AG04450 (cell line): ENCODE results near the gene GPR148. TPM values are rescaled to one million over a fixed set of nuclear protein-coding genes. Genes with fewer than 3 reads are reported as not detected.

ENCODE experiments used
- CTCF ChIA-PET: fragments of 300-600, 350-600 bp; formaldehyde crosslinking; extraction: SDS; loops from one replicate; lab custom pipeline; 2022; ENCODE audit warnings: antibody characterized with exemption, inconsistent platforms; lab: Charles Lee
- POLR2A ChIA-PET: fragments of 350-600 bp; formaldehyde crosslinking; extraction: SDS; loops from one replicate; lab custom pipeline; 2021; ENCODE audit warnings: antibody characterized with exemption, inconsistent platforms; lab: Yijun Ruan, JAX
- DNase-seq: peaks from one replicate; pipeline ENCODE4 v3.0.0-alpha.2; 2011; ENCODE audit warnings: low read depth, low spot score
- H3K27ac ChIP-seq: one replicate; pipeline ENCODE4 v1.5.1; 2012; ENCODE audit warnings: low read depth, low read length, control low read depth
- H3K27me3 ChIP-seq: one replicate; pipeline ENCODE4 v1.6.0; 2012; ENCODE audit warnings: low read length; ENCODE audit not compliant: control insufficient read depth, insufficient read depth
- H3K4me3 ChIP-seq: 2 replicates; pipeline ENCODE4 v1.5.1; 2011; ENCODE audit warnings: mild to moderate bottlenecking, low read depth, low read length, control low read depth
- H3K9me3 ChIP-seq: 2 replicates; pipeline ENCODE4 v1.5.1; 2012; ENCODE audit warnings: low read length; ENCODE audit not compliant: control insufficient read depth, insufficient read depth
- CTCF ChIP-seq: IDR thresholded peaks from 2 replicates; pipeline ENCODE4 v1.5.1; 2011; ENCODE audit warnings: low read depth, low read length, control low read depth, inconsistent platforms
- polyA plus RNA-seq: library from polyadenylated mRNA; depleted of rRNA; stranded (reverse); fragments of >200 nt; gene quantifications from 2 replicates; pipeline ENCODE4 v1.2.3, GENCODE V29; 2011

The GPR148 gene
- polyA plus RNA-seq, 1 experiment, result not detected

GRCh38 chr2:130720528-130720927 lies 8.3 kb upstream of the GPR148 start:
- TF ChIP-seq CTCF, result no peak
- no peak overlapping the region for H3K27ac ChIP-seq
- H3K27me3 ChIP-seq, result no peaks in the 10 kb centered on the region
- no peak overlapping the region for H3K4me3 ChIP-seq
- no peak for DNase-seq
- ChIA-PET POLR2A (no interaction called here), CTCF (no interaction called here)
- H3K9me3 ChIP-seq, result no peaks in the 10 kb centered on the region

GRCh38 chr2:130724455-130724854 lies 4.4 kb upstream of the GPR148 start:
- Histone ChIP-seq H3K27ac (no peak overlapping the region), H3K27me3 (no peaks in the 10 kb centered on the region), H3K4me3 (no peak overlapping the region), H3K9me3 (peaks cover 4% of the 10 kb centered on the region)
- DNase-seq, result no peak
- CTCF ChIA-PET, result no interaction called here
- TF ChIP-seq CTCF, result no peak
- POLR2A ChIA-PET, result no interaction called here

GRCh38 chr2:130726614-130727180 lies 2.2 kb upstream of the GPR148 start:
- H3K4me3 ChIP-seq, result peak overlapping the region; percentile 61
- TF ChIP-seq CTCF, result no peak
- ChIA-PET POLR2A (no interaction called here), CTCF (no interaction called here)
- no peak for DNase-seq
- no peak overlapping the region for H3K27ac ChIP-seq
- H3K9me3 ChIP-seq, result peaks cover 4% of the 10 kb centered on the region
- no peaks in the 10 kb centered on the region for H3K27me3 ChIP-seq

DNA sequence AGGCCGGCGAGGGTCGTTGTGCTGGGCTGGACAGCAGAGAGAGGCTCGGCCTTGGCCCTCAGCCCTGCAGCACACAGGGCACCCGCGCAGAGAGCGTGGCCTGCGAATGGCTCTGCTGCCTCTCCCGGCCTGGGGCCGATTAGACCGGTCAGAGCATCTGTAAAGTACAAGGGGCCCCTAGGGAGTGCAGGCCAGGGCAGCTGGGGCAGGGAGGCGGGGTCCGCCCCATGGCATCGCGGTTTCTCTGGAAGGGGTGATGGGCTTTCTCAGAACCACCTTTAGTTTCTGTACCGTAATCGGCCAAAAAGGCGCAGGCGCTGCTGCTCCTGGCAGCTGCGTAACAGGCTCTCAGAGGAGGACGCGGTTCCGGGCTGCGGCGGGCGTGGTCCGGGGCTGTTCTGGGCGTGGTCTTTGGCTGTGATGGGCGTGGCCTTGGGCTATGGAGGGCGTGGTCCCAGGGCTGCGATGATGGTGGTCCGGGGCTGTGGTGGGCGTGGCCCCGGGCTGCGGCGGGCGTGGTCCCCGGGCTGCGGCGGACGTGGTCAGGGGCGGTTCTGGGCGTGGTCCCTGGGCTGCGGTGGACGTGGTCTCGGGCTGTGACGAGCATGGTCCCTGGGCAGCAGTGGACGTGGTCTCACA lies 1.5 kb upstream of the GPR148 start:
- no peak for TF ChIP-seq CTCF
- CTCF ChIA-PET, result no interaction called here
- H3K27me3 ChIP-seq, result no peaks in the 10 kb centered on the region
- H3K9me3 ChIP-seq, result peaks cover 4% of the 10 kb centered on the region
- POLR2A ChIA-PET, result no interaction called here
- no peak for DNase-seq
- no peak overlapping the region for H3K27ac ChIP-seq
- H3K4me3 ChIP-seq, result peak overlapping the region; percentile 61

GRCh38 chr2:130728007-130728454 lies 839 bp upstream of the GPR148 start:
- DNase-seq, result no peak
- no peak for TF ChIP-seq CTCF
- ChIA-PET POLR2A (no interaction called here), CTCF (no interaction called here)
- no peaks in the 10 kb centered on the region for H3K27me3 ChIP-seq
- H3K9me3 ChIP-seq, result peaks cover 4% of the 10 kb centered on the region
- H3K27ac ChIP-seq, result no peak overlapping the region
- H3K4me3 ChIP-seq, result peak overlapping the region; percentile 61; the same call in 1 of the 2 replicates
